WTC11 (cell line): Measurements from ENCODE around the gene XRCC4. TPM values are rescaled to one million over a fixed set of nuclear protein-coding genes. Genes with fewer than 3 reads are reported as not detected.

Source experiments
- ATAC-seq: fragments of 200-7000 bp; cut with Tn5 transposase; 2 replicates; pipeline ENCODE4 v1.10.0; 2021; ENCODE audit warnings: mild to moderate bottlenecking, moderate library complexity
- CTCF ChIA-PET: fragments of 300-600 bp; sonication (Branson Sonifier 250); formaldehyde crosslinking; loops from one replicate; lab custom pipeline; 2021; ENCODE audit warnings: antibody characterized with exemption; lab: Charles Lee
- POLR2A ChIA-PET: fragments of 350-600 bp; sonication (Branson Sonifier 250); formaldehyde crosslinking; loops from one replicate; lab custom pipeline; 2021; ENCODE audit warnings: antibody characterized with exemption; lab: Charles Lee
- DNase-seq: peaks from one replicate; pipeline ENCODE4 v3.0.0; 2021; ENCODE audit warnings: low spot score
- H3K27ac Mint-ChIP-seq: 2 replicates; pipeline ENCODE4 v1.8.0; 2021; ENCODE audit warnings: mixed read lengths
- H3K27me3 Mint-ChIP-seq: 2 replicates; pipeline ENCODE4 v1.8.0; 2021; ENCODE audit warnings: low read depth, mild to moderate bottlenecking, moderate library complexity, mixed read lengths
- H3K36me3 Mint-ChIP-seq: 2 replicates; pipeline ENCODE4 v1.8.0; 2021; ENCODE audit warnings: mixed read lengths
- H3K4me1 Mint-ChIP-seq: 2 replicates; pipeline ENCODE4 v1.8.0; 2022; ENCODE audit warnings: mixed read lengths
- H3K4me3 Mint-ChIP-seq: 2 replicates; pipeline ENCODE4 v1.8.0; 2021; ENCODE audit warnings: mild to moderate bottlenecking, moderate library complexity, mixed read lengths
- H3K9me3 Mint-ChIP-seq: 2 replicates; pipeline ENCODE4 v1.8.0; 2021; ENCODE audit warnings: mixed read lengths
- ATF1 ChIP-seq: sonication (generic); formaldehyde crosslinking; IDR thresholded peaks from 2 replicates; pipeline ENCODE4 v1.8.1; 2023; ENCODE audit warnings: mild to moderate bottlenecking, moderate library complexity, missing genetic modification reagents
- CREM ChIP-seq: sonication (generic); formaldehyde crosslinking; IDR thresholded peaks from 2 replicates; pipeline ENCODE4 v1.8.1; 2022; ENCODE audit warnings: mild to moderate bottlenecking, missing genetic modification reagents, moderate library complexity
- ERG ChIP-seq: fragments of 250-450 bp; sonication (Bioruptor Pico); IDR thresholded peaks from 2 replicates; pipeline ENCODE4 v1.8.0; 2021; ENCODE audit warnings: mild to moderate bottlenecking
- ETV6 ChIP-seq: sonication (generic); formaldehyde crosslinking; IDR thresholded peaks from 2 replicates; pipeline ENCODE4 v1.8.1; 2022; ENCODE audit warnings: mild to moderate bottlenecking, missing genetic modification reagents
- KAT7 ChIP-seq: sonication (generic); formaldehyde crosslinking; IDR thresholded peaks from 2 replicates; pipeline ENCODE4 v1.8.1; 2023; ENCODE audit warnings: missing genetic modification reagents, mild to moderate bottlenecking, borderline replicate concordance
- NFYB ChIP-seq: sonication (generic); formaldehyde crosslinking; conservative IDR thresholded peaks from 2 replicates; pipeline ENCODE4 v1.8.0; 2022; ENCODE audit warnings: low read depth, missing genetic modification reagents
- PREB ChIP-seq: sonication (generic); formaldehyde crosslinking; IDR thresholded peaks from 2 replicates; pipeline ENCODE4 v1.8.1; 2022; ENCODE audit warnings: mild to moderate bottlenecking, missing genetic modification reagents, moderate library complexity, borderline replicate concordance
- PRRX2 ChIP-seq: fragments of 250-450 bp; sonication (Bioruptor Pico); IDR thresholded peaks from 2 replicates; pipeline ENCODE4 v1.8.0; 2021; ENCODE audit warnings: mild to moderate bottlenecking
- STAT6 ChIP-seq: sonication (generic); formaldehyde crosslinking; conservative IDR thresholded peaks from 2 replicates; pipeline ENCODE4 v1.8.1; 2023; ENCODE audit warnings: mild to moderate bottlenecking, low read depth, missing genetic modification reagents, moderate library complexity
- TCF7 ChIP-seq: sonication (generic); formaldehyde crosslinking; IDR thresholded peaks from 2 replicates; pipeline ENCODE4 v1.8.0; 2022; ENCODE audit warnings: mild to moderate bottlenecking, low read depth, missing genetic modification reagents, moderate library complexity
- TEAD1 ChIP-seq: sonication (generic); formaldehyde crosslinking; IDR thresholded peaks from 2 replicates; pipeline ENCODE4 v1.8.0; 2022; ENCODE audit warnings: mild to moderate bottlenecking, missing genetic modification reagents
- USF2 ChIP-seq: sonication (generic); formaldehyde crosslinking; IDR thresholded peaks from 2 replicates; pipeline ENCODE4 v1.8.1; 2023; ENCODE audit warnings: mild to moderate bottlenecking, missing genetic modification reagents, moderate library complexity
- ZBTB21 ChIP-seq: sonication (generic); formaldehyde crosslinking; IDR thresholded peaks from 2 replicates; pipeline ENCODE4 v1.8.1; 2023; ENCODE audit warnings: mild to moderate bottlenecking, missing genetic modification reagents, borderline replicate concordance
- ZNF121 ChIP-seq: sonication (generic); formaldehyde crosslinking; IDR thresholded peaks from 2 replicates; pipeline ENCODE4 v1.8.0; 2023; ENCODE audit warnings: missing genetic modification reagents
- ZNF138 ChIP-seq: sonication (generic); formaldehyde crosslinking; conservative IDR thresholded peaks from 2 replicates; pipeline ENCODE4 v1.8.1; 2022; ENCODE audit warnings: mild to moderate bottlenecking, moderate library complexity, missing genetic modification reagents
- total RNA-seq: library from RNA; stranded (reverse); gene quantifications from 3 replicates; pipeline ENCODE4 v1.2.3, GENCODE V29; 2021

XRCC4 gene
- total RNA-seq, 1 experiment from 2014 or later: 13.5 TPM

- TF ChIP-seq PREB (no peak), ETV6 (CRISPR knock-in tag) (no peak), CREM (no peak), STAT6 (CRISPR knock-in tag) (no peak), ATF1 (CRISPR knock-in tag) (no peak)
Measured at GRCh38 chr5:83357621-83358231, 280.4 kb downstream of the XRCC4 start (continued).

- Mint-ChIP-seq H3K27me3 (no peaks in the 10 kb centered on the region), H3K27ac (no peak overlapping the region), H3K4me3 (no peak overlapping the region), H3K36me3 (peaks cover 19% of the 10 kb centered on the region), H3K4me1 (peaks cover 22% of the 10 kb centered on the region), H3K9me3 (peaks cover 29% of the 10 kb centered on the region)
- DNase-seq (no peak), ATAC-seq (no peak)
- POLR2A ChIA-PET: no interaction called here
- CTCF ChIA-PET: no interaction called here
- TF ChIP-seq NFYB: no peak
- TF ChIP-seq PRRX2: no peak
- TF ChIP-seq ERG (CRISPR knock-in tag): no peak
- no peak for TF ChIP-seq ZBTB21 (CRISPR knock-in tag)
- TF ChIP-seq, all 79 proteins: peak for 0
Measured at GRCh38 chr5:83360573-83360972, 283.2 kb downstream of the XRCC4 start.

- no peak for DNase-seq
- no peaks in the 10 kb centered on the region for H3K27me3 Mint-ChIP-seq
- ChIA-PET CTCF (no interaction called here), POLR2A (no interaction called here)
- H3K27ac Mint-ChIP-seq: no peak overlapping the region
- peaks cover 6% of the 10 kb centered on the region for H3K4me1 Mint-ChIP-seq
- H3K9me3 Mint-ChIP-seq: peaks cover 41% of the 10 kb centered on the region
- TF ChIP-seq ATF1 (CRISPR knock-in tag) (no peak), TCF7 (no peak), USF2 (no peak), KAT7 (CRISPR knock-in tag) (no peak), ZNF138 (CRISPR knock-in tag) (no peak), STAT6 (CRISPR knock-in tag) (no peak), TEAD1 (CRISPR knock-in tag) (no peak), ZNF121 (CRISPR knock-in tag) (no peak)
- peaks cover 24% of the 10 kb centered on the region for H3K36me3 Mint-ChIP-seq
- H3K4me3 Mint-ChIP-seq: no peak overlapping the region
- no peak for ATAC-seq
Measured at GRCh38 chr5:83362526-83362925, 285.2 kb downstream of the XRCC4 start.
